PFSK-1 (cell line): ENCODE data around the gene KCNQ2.

Experiments
- SIN3A ChIP-seq: IDR thresholded peaks from 2 replicates; pipeline ENCODE4 v1.6.1; 2012; ENCODE audit warnings: mild to moderate bottlenecking, low read length, moderate library complexity, borderline replicate concordance; ENCODE audit not compliant: insufficient read depth
- TAF1 ChIP-seq: IDR thresholded peaks from 2 replicates; pipeline ENCODE4 v1.6.1; 2012; ENCODE audit warnings: low read length, control low read depth, borderline replicate concordance; ENCODE audit not compliant: insufficient read depth

DNA sequence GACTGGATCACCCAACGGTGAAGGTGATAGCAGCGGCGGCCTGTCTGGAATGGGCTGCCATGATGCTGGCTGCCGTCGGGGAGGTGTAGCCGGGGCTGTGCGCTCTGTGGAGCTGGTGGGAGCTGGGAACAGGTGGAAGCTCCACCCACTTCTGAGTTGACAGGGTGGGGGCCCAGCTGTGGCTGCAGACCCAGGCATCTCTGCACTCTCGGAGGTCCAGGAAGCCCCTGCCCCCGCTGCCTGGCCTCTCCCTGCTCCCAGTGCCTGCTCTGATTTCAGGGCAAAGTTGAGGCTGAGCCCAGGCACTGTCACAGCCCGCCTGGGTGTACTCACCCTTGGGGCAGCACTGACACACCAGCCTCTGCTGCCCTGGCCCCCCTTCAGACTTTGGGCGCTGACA is 93.2 kb downstream of the KCNQ2 start:
- no peak for TF ChIP-seq SIN3A
- TF ChIP-seq TAF1, result no peak
